K562 (cell line): Measurements from ENCODE around the gene NCF2. TPM values are rescaled to one million over a fixed set of nuclear protein-coding genes. Genes with fewer than 3 reads are reported as not detected.
"Not testable (repeated sequence)": the region's sequence is repeated elsewhere in the genome, so short reads cannot be mapped to it uniquely, and the experiment has no call there.

Source experiments
- ATAC-seq: fragments of 200-7000 bp; cut with Tn5 transposase; 3 replicates; pipeline ENCODE4 v1.9.1; 2020; ENCODE audit warnings: moderate library complexity
- BruUV-seq: library from RNA; stranded (reverse); fragments of 400-500 nt; replicated peaks from 2 replicates; lab custom pipeline; 2021; lab: Mats Ljungman, UMichigan
- CTCF ChIA-PET: fragments of 300-600 bp; formaldehyde crosslinking; extraction: SDS; loops from one replicate; lab custom pipeline; 2021; ENCODE audit warnings: low intra/inter-chr PET ratio; lab: Yijun Ruan, JAX
- POLR2A ChIA-PET: fragments of 300-600, 350-650 bp; sonication (Branson Sonifier 250); formaldehyde crosslinking; extraction: SDS; loops from one replicate; lab custom pipeline; 2021; ENCODE audit warnings: antibody characterized with exemption, inconsistent platforms; lab: Yijun Ruan, JAX
- DNase-seq, 4 experiments: peaks; one replicate each; pipeline versions ENCODE4 v3.0.0 to v3.0.0-alpha.2; 2011 to 2018; ENCODE audit warnings: low spot score in 3 of 4, mixed read lengths in 3 of 4; ENCODE audit errors: extremely low read depth in 1 of 4
- FAIRE-seq: peaks from 2 replicates; lab custom pipeline; 2011; peaks lifted over from hg19 to GRCh38; lab: Jason Lieb, UNC
- H2AFZ ChIP-seq: 2 replicates; pipeline ENCODE4 v1.6.0; 2011; ENCODE audit warnings: low read depth, low read length, control low read depth, inconsistent platforms
- H3K27ac ChIP-seq: fragments of 200-600 bp; 3 replicates; pipeline ENCODE4 v1.8.0; 2011; ENCODE audit warnings: low read depth, mild to moderate bottlenecking, control low read depth, inconsistent platforms, low read length, moderate library complexity, mixed read lengths; ENCODE audit errors: extremely low read depth
- H3K27me3 ChIP-seq, 2 experiments: fragments of 300-600 bp in 1 of 2; 2 replicates in 1 of 2; 3 replicates in 1 of 2; pipeline versions ENCODE4 v1.6.0 to v1.8.0; 2011; ENCODE audit warnings: inconsistent platforms in 2 of 2, low read length in 2 of 2, mild to moderate bottlenecking in 1 of 2, mixed read lengths in 1 of 2, moderate library complexity in 1 of 2; ENCODE audit not compliant: control insufficient read depth in 2 of 2, insufficient read depth in 2 of 2
- H3K36me3 ChIP-seq: fragments of 300-600 bp; 3 replicates; pipeline ENCODE4 v1.8.0; 2011; ENCODE audit warnings: mild to moderate bottlenecking, low read length, inconsistent platforms; ENCODE audit not compliant: control insufficient read depth, insufficient read depth
- H3K4me1 ChIP-seq, 2 experiments: fragments of 200-600 bp in 1 of 2; replicated peaks in 1 of 2; 2 replicates in 1 of 2; 3 replicates in 1 of 2; pipeline versions ENCODE4 v1.5.1 to v1.8.0; 2011; ENCODE audit warnings: inconsistent platforms in 2 of 2, low read length in 2 of 2, mild to moderate bottlenecking in 1 of 2, mixed read lengths in 1 of 2, moderate library complexity in 1 of 2; ENCODE audit not compliant: control insufficient read depth in 2 of 2, insufficient read depth in 2 of 2
- H3K4me2 ChIP-seq: 2 replicates; pipeline ENCODE4 v1.6.1; 2011; ENCODE audit warnings: low read length, control low read depth, inconsistent platforms, mixed read lengths; ENCODE audit not compliant: insufficient read depth
- H3K4me3 ChIP-seq: fragments of 200-600 bp; sonication (generic), shearing (Covaris generic); 2 replicates; pipeline ENCODE4 v1.5.1; 2016; ENCODE audit warnings: control low read depth, inconsistent platforms
- H3K79me2 ChIP-seq: fragments of 200-600 bp; 3 replicates; pipeline ENCODE4 v1.8.0; 2011; ENCODE audit warnings: low read length, inconsistent platforms; ENCODE audit not compliant: control insufficient read depth, insufficient read depth
- H3K9ac ChIP-seq, 2 experiments: 2 replicates each; pipeline versions ENCODE4 v1.6.0 to v1.6.1; 2011; ENCODE audit warnings: low read depth in 2 of 2, low read length in 2 of 2, control low read depth in 1 of 2, inconsistent platforms in 1 of 2, mild to moderate bottlenecking in 1 of 2, mixed read lengths in 1 of 2; ENCODE audit not compliant: insufficient read depth in 1 of 2
- H3K9me1 ChIP-seq: one replicate; pipeline ENCODE4 v1.6.0; 2011; ENCODE audit warnings: inconsistent platforms, mild to moderate bottlenecking, low read length, moderate library complexity; ENCODE audit not compliant: control insufficient read depth, insufficient read depth
- H3K9me3 ChIP-seq: replicated peaks from 2 replicates; pipeline ENCODE4 v1.5.1; 2011; ENCODE audit warnings: low read depth, low read length, inconsistent platforms; ENCODE audit not compliant: control insufficient read depth, insufficient read depth
- H4K20me1 ChIP-seq: replicated peaks from 2 replicates; pipeline ENCODE4 v1.6.1; 2011; ENCODE audit warnings: low read length, inconsistent platforms, mixed read lengths; ENCODE audit not compliant: control insufficient read depth, insufficient read depth
- ARID2 ChIP-seq: fragments of 450-650 bp; IDR thresholded peaks from 2 replicates; pipeline ENCODE4 v1.6.1; 2017; ENCODE audit warnings: antibody characterized with exemption, mild to moderate bottlenecking
- ATF7 ChIP-seq: fragments of 450-650 bp; IDR thresholded peaks from 2 replicates; pipeline ENCODE4 v1.7.1; 2014; ENCODE audit warnings: mild to moderate bottlenecking, moderate library complexity
- CC2D1A ChIP-seq: fragments of 450-650 bp; IDR thresholded peaks from 2 replicates; pipeline ENCODE4 v1.6.1; 2017; ENCODE audit warnings: mild to moderate bottlenecking
- MITF ChIP-seq: IDR thresholded peaks from 2 replicates; pipeline ENCODE4 v1.6.1; 2014; ENCODE audit warnings: antibody characterized with exemption
- ZNF57 ChIP-seq: fragments of 450-650 bp; formaldehyde crosslinking; IDR thresholded peaks from 2 replicates; pipeline ENCODE4 v1.4.0; 2020; ENCODE audit warnings: mild to moderate bottlenecking, moderate library complexity
- WGBS: fragments of 100-300 bp; shearing (Covaris generic); methylation state at CpG from one replicate; pipeline ENCODE4 v1.1.6; 2016; ENCODE audit warnings: low coverage, mixed read lengths; ENCODE audit not compliant: insufficient coverage; ENCODE audit errors: missing lambda C conversion rate; 5-methylcytosine and 5-hydroxymethylcytosine counted together
- in situ Hi-C: fragments of 300-500 bp; cut with MboI; formaldehyde crosslinking; loops from 4 replicates; pipeline ENCODE4 v1.15.0; 2018; ENCODE audit warnings: inconsistent platforms, mixed read lengths
- intact Hi-C: fragments of 100-400 bp; cut with micrococcal nuclease; formaldehyde crosslinking; loops from 2 replicates; pipeline ENCODE4 v1.14.2; 2022
- polyA plus RNA-seq, 8 experiments: library from polyadenylated mRNA; depleted of rRNA in 4 of 8; stranded (reverse) in 5 of 8; unstranded in 3 of 8; fragments of >200 nt; fragmentation: Nextera tagmentation in 2 of 8; fragmentation: Illumina TruSeq in 1 of 8; extraction: Ambion mirVana in 2 of 8; extraction: Trizol in 1 of 8; gene quantifications; 2 replicates each; pipeline versions ENCODE4 v1.2.1 to v1.2.3, GENCODE V29; 2011 to 2014; ENCODE audit warnings: inconsistent platforms in 1 of 8, missing spikeins in 1 of 8
- total RNA-seq, 7 experiments: library from RNA; depleted of rRNA in 6 of 7; stranded (reverse); fragments of >200 nt in 6 of 7; fragmentation: Illumina TruSeq in 2 of 7; extraction: Trizol in 2 of 7; gene quantifications; 2 replicates each; pipeline versions ENCODE4 v1.2.1 to v1.2.3, GENCODE V29; 2011 to 2021; ENCODE audit warnings: low replicate concordance in 1 of 7
- TF ChIP-seq, protein P1 (sequence below), 3 experiments: IDR thresholded peaks in 2 of 3; conservative IDR thresholded peaks in 1 of 3; 2 replicates each; pipeline ENCODE4 v1.5.1; 2011 to 2012; ENCODE audit warnings: low read length in 3 of 3, mild to moderate bottlenecking in 3 of 3, control low read depth in 2 of 3, improper control_type of control experiment in 1 of 3, inconsistent platforms in 1 of 3, low read depth in 1 of 3, mixed read lengths in 1 of 3, moderate library complexity in 1 of 3; ENCODE audit not compliant: insufficient read depth in 2 of 3

The NCF2 gene
- total and polyA plus RNA-seq, 9 of the 15 experiments (the other 6 are each of a cell fraction or from before 2014, with no cell fraction given) = 0.07 to 0.54 (median 0.16) TPM; not detected in 3

DNA sequence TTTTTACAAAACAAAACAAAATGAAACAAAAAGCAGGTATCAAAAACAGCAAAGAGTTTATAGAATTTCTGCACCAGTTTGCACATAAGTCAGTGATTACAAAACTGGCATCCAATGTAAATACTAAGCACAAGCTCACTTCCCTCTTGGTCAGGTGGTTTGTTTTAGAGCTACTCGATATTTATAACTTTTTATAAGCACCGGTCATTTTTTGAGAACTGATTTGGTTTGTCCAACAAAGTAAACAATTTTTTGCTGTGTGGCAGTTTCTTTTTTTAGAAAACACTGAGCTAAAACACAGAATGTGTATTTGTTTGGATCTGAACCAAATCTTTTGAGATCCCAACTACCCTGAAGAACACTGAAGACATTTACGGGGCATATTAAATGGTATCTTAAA, 36.0 kb upstream of the NCF2 start:
- H3K9me3 ChIP-seq, in situ Hi-C loops, H3K4me2 ChIP-seq, H3K27ac ChIP-seq, H3K27me3 ChIP-seq, H3K9ac ChIP-seq, H4K20me1 ChIP-seq, CTCF ChIA-PET, DNase-seq, H3K9me1 ChIP-seq, H3K4me3 ChIP-seq, FAIRE-seq, H3K79me2 ChIP-seq, ATAC-seq, H3K4me1 ChIP-seq, H2AFZ ChIP-seq, BruUV-seq: not testable (repeated sequence)
- POLR2A ChIA-PET = interaction anchor here (0.8 kb wide), 1 partner anchor 29 kb away, joined by 3 read pairs; no protein-coding TSS in a partner anchor
- 94% methylated on average over 3 of the region's 3 CpGs for WGBS
- intact Hi-C loops = loop anchor here (10.0 kb wide), 1 partner anchor 661 kb away; no protein-coding TSS in a partner anchor
- H3K36me3 ChIP-seq = peaks cover 46% of the 10 kb centered on the region

GRCh38 chr1:183622884-183623785, 32.9 kb upstream of the NCF2 start:
- no TSS peak for BruUV-seq
- Histone ChIP-seq H3K9me1 (no peaks in the 10 kb centered on the region), H3K36me3 (peaks cover 17% of the 10 kb centered on the region; the same call in 2 of the 3 replicates), H3K79me2 (no peaks in the 10 kb centered on the region), H3K27me3 (no peaks in the 10 kb centered on the region), H3K9me3 (no peaks in the 10 kb centered on the region), H3K27ac (no peak overlapping the region), H4K20me1 (no peaks in the 10 kb centered on the region), H3K4me1 (no peaks in the 10 kb centered on the region), H3K4me3 (no peak overlapping the region), H3K4me2 (no peak overlapping the region), H3K9ac (no peak overlapping the region), H2AFZ (no peak overlapping the region)
- intact Hi-C loops = loop anchor here (1.0 to 10.0 kb wide), 5 partner anchors 76 to 658 kb away; no protein-coding TSS in a partner anchor
- DNase-seq (peak; percentile 54 to 82 (median 60)), FAIRE-seq (peak; percentile 94), ATAC-seq (peak; percentile 100)
- CTCF ChIA-PET = interaction anchor here (0.6 to 3.0 kb wide), 6 partner anchors 31 to 660 kb away, joined by 3 to 13 read pairs (median 4); no protein-coding TSS in a partner anchor
- 37% methylated on average over 10 of the region's 10 CpGs for WGBS
- in situ Hi-C loops = loop anchor here (5.0 to 25.0 kb wide), 3 partner anchors 151 to 661 kb away; partner anchors contain the start of genes SHCBP1L and SMG7
- POLR2A ChIA-PET = interaction anchor here (0.6 kb wide), 1 partner anchor 8 kb away, joined by 3 read pairs; no protein-coding TSS in a partner anchor
- TF ChIP-seq CC2D1A (0 out of 2 replicates have a peak, but pooled peaks have one; percentile 44), ATF7 (peak; percentile 20; the same call in 1 of the 2 replicates), MITF (no peak), ZNF57 (CRISPR knock-in tag) (no peak), ARID2 (peak; percentile 56; the same call in 1 of the 2 replicates)
- TF ChIP-seq, protein P1, sequence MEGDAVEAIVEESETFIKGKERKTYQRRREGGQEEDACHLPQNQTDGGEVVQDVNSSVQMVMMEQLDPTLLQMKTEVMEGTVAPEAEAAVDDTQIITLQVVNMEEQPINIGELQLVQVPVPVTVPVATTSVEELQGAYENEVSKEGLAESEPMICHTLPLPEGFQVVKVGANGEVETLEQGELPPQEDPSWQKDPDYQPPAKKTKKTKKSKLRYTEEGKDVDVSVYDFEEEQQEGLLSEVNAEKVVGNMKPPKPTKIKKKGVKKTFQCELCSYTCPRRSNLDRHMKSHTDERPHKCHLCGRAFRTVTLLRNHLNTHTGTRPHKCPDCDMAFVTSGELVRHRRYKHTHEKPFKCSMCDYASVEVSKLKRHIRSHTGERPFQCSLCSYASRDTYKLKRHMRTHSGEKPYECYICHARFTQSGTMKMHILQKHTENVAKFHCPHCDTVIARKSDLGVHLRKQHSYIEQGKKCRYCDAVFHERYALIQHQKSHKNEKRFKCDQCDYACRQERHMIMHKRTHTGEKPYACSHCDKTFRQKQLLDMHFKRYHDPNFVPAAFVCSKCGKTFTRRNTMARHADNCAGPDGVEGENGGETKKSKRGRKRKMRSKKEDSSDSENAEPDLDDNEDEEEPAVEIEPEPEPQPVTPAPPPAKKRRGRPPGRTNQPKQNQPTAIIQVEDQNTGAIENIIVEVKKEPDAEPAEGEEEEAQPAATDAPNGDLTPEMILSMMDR (IDR thresholded peaks at IDR 0.05 in 2 of 3, conservative IDR thresholded peaks at IDR 0.05 in 1 of 3; ENCODE audit: insufficient read depth in 2 of 3, low read depth in 1 of 3, low read length in 3 of 3) = peak; percentile 78 to 91 (median 90)
